ENCODE results near the gene SPEF2.

DNA sequence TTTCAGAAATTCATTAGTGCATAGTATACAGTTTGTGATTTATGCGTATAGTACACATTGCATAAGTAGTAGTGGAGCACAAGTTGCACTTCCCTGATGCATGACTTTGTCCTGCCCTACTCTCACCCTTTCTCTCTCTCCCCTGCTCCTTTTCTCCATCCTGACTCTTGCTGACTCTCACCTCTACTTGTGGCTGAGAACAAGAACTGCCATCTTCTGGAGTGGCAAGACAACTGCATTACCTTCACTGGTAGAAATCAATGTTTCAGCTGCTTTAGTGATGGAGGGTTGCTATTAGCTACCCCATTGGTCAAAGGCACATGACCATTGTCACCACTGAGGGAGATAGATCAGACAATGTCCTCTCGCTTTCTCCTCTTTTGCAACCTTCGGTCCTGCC is 26.9 kb downstream of the SPEF2 start:
- TF ChIP-seq, protein P1, sequence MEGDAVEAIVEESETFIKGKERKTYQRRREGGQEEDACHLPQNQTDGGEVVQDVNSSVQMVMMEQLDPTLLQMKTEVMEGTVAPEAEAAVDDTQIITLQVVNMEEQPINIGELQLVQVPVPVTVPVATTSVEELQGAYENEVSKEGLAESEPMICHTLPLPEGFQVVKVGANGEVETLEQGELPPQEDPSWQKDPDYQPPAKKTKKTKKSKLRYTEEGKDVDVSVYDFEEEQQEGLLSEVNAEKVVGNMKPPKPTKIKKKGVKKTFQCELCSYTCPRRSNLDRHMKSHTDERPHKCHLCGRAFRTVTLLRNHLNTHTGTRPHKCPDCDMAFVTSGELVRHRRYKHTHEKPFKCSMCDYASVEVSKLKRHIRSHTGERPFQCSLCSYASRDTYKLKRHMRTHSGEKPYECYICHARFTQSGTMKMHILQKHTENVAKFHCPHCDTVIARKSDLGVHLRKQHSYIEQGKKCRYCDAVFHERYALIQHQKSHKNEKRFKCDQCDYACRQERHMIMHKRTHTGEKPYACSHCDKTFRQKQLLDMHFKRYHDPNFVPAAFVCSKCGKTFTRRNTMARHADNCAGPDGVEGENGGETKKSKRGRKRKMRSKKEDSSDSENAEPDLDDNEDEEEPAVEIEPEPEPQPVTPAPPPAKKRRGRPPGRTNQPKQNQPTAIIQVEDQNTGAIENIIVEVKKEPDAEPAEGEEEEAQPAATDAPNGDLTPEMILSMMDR (IDR thresholded peaks at IDR 0.05) = no peak
- no peak for TF ChIP-seq POLR2A (IDR thresholded peaks at IDR 0.05)
